ENCODE measurements around the gene IL21R.
"Not testable (repeated sequence)": the region's sequence is repeated elsewhere in the genome, so short reads cannot be mapped to it uniquely, and the experiment has no call there.

IL21R gene

DNA sequence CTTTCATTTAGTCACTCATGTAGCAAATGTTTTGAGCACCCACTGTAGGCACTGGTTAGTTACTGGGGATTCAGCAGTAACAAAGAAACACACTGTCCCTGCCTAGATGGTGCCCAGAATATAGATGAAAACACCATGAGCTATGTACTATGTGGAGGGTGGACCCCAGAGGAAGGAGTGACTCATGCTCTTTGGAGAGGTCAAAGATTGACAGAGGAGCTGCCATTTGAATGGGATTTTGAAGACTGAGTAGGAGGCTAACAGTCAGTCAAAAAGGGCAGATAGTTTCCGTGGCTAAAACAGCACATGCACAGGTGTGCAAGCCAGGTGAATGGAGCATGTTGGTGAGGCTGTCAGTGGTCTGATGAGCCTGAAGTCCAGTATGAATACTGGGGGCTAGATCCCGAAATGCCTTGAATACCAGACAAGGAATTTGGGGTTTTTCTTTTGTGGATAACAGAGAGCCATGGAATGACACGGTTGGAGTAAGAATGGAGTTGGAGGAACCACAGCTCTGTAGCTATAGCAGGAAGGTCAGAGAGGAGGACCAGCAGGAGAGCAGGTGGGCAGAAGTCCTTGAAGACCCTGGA, 6.1 kb downstream of the IL21R start:
- TF ChIP-seq, protein P1, sequence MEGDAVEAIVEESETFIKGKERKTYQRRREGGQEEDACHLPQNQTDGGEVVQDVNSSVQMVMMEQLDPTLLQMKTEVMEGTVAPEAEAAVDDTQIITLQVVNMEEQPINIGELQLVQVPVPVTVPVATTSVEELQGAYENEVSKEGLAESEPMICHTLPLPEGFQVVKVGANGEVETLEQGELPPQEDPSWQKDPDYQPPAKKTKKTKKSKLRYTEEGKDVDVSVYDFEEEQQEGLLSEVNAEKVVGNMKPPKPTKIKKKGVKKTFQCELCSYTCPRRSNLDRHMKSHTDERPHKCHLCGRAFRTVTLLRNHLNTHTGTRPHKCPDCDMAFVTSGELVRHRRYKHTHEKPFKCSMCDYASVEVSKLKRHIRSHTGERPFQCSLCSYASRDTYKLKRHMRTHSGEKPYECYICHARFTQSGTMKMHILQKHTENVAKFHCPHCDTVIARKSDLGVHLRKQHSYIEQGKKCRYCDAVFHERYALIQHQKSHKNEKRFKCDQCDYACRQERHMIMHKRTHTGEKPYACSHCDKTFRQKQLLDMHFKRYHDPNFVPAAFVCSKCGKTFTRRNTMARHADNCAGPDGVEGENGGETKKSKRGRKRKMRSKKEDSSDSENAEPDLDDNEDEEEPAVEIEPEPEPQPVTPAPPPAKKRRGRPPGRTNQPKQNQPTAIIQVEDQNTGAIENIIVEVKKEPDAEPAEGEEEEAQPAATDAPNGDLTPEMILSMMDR (IDR thresholded peaks at IDR 0.05), result no peak
- TF ChIP-seq ZFX (IDR thresholded peaks at IDR 0.05; ENCODE audit: borderline replicate concordance), result no peak
- H3K27ac ChIP-seq, result no peak overlapping the region

DNA sequence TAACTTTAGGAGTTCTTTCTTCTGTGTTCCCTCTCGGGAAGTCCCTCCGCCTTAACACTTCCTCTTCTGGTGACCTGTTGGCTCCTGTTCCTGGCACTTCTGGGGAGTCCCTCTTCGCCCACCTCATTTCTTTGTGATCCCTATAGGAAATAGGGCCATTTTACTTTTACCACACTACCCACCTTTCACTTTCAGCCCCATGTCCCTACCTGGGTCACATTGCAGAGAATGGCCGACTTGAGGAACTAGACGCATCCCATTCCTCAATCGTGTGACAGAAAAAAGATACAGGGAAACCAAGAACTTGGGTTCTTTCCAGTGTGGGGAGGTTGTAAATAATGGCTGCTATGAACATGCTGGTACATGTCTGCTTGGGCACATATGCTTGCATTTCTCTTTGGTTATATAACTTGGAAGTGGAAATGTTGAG, 6.6 kb downstream of the IL21R start:
- no peak for TF ChIP-seq ZFX (IDR thresholded peaks at IDR 0.05; ENCODE audit: borderline replicate concordance)
- TF ChIP-seq, protein P1 (IDR thresholded peaks at IDR 0.05), result no peak
- no peak overlapping the region for H3K27ac ChIP-seq

DNA sequence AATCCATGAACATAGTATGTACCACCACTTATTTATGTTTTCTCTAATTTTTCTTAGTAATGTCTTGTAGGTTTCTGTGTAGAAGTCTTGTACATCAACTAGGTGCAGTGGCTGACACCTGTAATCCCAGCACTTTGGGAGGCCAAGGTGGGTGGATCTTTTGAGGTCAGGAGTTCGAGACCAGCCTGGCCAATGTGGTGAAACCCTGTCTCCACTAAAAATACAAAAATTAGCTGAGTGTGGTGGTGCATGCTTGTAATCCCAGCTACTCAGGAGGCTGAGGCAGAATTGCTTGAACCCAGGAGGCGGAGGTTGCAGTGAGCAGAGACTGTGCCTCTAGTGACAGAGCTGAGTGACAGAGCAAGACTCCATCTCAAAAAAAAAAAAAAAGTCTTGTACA, 8.0 kb downstream of the IL21R start:
- not testable (repeated sequence) for H3K27ac ChIP-seq

DNA sequence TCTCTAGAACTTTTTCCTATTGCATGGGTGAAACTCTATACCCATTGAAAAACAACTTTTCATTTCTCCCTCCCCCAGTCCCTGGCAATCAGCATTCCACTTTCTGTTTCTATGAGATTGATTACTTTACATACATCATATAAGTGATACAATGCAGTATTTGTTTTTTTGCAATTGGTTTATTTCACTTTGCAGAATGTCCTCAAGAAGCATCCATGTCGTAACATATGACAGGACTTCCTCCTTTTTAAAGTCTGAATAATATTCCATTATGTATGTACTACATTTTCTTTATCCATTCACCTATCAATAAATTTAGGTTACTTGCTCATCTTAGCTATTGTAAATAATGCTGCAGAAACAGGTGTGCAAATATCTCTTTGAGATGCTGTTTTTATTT, 8.8 kb downstream of the IL21R start:
- H3K27ac ChIP-seq, result no peak overlapping the region
- no peak for TF ChIP-seq ZFX (IDR thresholded peaks at IDR 0.05; ENCODE audit: borderline replicate concordance)
- TF ChIP-seq, protein P1 (IDR thresholded peaks at IDR 0.05), result no peak

DNA sequence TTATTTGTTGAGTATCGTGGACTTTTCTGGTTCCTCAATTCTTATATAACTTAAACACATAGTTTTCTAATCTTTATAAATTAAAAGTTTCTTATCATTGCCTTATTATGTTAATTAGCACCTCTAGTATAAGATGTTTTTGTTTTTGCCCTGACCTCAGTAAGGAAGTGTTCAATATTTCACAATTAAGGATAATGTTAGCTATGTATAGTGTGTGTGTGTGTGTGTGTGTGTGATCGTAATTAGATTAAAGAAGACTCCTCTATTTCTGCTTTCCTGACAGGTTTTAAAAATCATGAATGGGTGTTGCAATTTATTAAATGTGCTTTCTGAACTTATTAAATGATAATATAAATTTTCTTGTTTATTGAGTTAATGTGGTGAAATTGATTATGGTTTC, 12.0 kb downstream of the IL21R start:
- no peak overlapping the region for H3K27ac ChIP-seq
- TF ChIP-seq, protein P1 (IDR thresholded peaks at IDR 0.05), result no peak
- no peak for TF ChIP-seq ZFX (IDR thresholded peaks at IDR 0.05; ENCODE audit: borderline replicate concordance)

DNA sequence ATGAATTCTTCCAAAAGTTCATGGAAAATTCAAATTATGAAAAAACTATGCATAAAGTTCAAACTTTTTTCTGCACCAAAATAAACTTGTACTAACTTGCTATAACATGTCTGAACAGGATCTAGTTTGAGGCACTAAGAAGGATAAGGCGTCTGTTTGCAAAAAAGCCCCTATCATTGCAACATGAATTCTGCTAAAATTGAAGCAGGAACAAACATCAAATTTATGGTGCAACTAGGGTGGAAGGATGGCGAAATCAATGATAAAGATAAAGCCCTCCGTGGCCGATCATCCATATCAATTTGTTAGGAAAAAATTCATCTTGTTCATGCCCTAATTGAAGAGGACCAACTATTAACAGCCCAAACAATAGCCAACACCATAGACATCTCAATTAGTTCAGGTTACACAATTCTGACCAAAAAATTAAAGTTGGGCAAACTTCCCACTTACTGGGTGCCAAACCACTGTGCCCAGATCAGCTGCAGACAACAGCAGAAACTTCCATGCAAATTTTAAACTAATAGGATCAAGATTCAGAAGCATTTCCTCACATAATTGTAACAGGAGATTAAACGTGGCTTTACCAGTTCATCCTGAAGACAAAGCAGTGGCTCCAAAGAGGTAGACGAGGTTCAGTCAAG, 12.9 kb downstream of the IL21R start:
- H3K27ac ChIP-seq, result no peak overlapping the region
- TF ChIP-seq ZFX (IDR thresholded peaks at IDR 0.05; ENCODE audit: borderline replicate concordance), result no peak
- TF ChIP-seq, protein P1 (IDR thresholded peaks at IDR 0.05), result no peak

DNA sequence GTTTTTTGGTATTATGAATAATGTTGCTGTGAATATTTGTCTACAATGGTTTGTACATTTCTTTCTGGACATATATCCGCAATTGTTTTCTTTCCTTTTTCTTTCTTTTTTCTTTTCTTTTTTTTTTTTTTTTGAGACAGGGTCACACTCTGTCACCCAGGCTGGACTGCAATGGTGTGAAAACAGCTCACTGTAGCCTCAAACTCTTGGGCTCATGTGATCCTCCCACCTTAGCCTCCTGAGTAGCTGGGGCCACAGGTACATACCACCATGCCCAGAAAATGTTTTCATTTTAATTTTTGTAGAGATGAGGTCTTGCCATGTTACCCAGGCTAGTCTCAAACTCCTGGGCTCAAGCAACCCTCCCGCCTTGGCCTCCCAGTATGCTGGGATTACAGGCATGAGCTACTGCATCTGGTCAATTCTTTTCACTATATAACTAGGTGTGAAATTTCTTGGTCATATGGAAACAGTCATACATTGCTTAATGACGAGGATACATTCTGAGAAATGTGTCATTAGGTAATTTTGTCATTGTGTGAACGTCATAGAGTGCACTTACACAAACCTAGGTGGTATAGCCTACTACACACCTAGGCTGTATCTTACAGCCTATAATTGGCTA, 15.2 kb downstream of the IL21R start:
- H3K27ac ChIP-seq, result no peak overlapping the region

More for the DNA sequence above, 15.2 kb downstream of the IL21R start:
- no peak for TF ChIP-seq ZFX (IDR thresholded peaks at IDR 0.05; ENCODE audit: borderline replicate concordance)
- TF ChIP-seq, protein P1 (IDR thresholded peaks at IDR 0.05), result no peak
